HG03060 (cell line): ENCODE data around the gene TMEM200C.
"Not testable (repeated sequence)": the region's sequence is repeated elsewhere in the genome, so short reads cannot be mapped to it uniquely, and the experiment has no call there.

Experiments
- ATAC-seq: cut with Tn5 transposase; IDR thresholded peaks from one replicate; pipeline ENCODE4 v1.9.1; 2021; ENCODE audit warnings: low read depth, moderate number of reproducible peaks; ENCODE audit not compliant: unreplicated experiment

Gene TMEM200C

DNA sequence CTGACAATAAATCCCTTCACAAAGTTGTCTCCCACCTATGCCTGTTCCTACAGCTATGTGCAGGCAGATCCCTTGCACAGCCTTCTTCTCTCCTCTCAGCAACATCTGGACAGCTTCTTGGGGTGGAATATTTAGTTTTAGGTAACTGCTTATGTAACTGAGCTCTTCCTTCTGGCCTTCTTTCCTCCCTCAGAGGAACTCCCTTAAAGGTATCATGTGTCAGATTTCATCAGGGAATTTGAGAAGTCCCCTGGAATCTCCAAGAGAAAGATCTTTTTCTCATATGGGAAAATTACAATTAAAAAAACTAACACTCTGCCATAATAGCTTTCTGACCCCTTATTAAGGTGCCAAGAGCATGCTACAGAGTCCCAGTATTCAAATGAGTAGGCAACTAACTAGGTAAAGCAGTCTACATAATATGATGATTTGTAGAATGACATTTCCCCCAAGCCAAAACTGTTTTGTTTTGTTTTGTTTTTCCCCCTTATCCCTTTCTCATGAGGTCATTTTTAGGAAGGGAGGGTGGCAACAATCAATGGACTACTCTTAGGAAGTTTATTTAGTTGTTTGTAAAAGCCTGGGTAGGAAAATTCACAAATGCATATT is 2.4 kb downstream of the TMEM200C start:
- ATAC-seq: no peak

DNA sequence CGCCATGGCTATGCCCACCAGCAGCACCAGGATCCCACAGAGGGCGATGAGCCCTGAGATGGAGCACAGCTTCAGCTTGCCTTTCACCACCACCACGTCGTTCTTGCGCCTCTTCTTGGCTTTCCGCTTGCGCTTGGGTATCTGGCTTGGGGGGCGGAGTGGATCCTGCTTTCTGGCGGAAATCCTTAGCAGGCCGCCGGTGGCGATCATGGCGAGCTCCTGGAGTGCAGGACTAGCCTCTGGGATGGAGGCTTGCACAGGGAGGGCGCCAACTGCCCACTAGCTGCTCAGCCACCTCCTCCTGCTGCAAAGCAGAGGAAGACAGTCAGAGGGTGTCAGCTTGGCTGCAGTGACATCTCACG is 3.5 kb downstream of the TMEM200C start:
- no peak for ATAC-seq

DNA sequence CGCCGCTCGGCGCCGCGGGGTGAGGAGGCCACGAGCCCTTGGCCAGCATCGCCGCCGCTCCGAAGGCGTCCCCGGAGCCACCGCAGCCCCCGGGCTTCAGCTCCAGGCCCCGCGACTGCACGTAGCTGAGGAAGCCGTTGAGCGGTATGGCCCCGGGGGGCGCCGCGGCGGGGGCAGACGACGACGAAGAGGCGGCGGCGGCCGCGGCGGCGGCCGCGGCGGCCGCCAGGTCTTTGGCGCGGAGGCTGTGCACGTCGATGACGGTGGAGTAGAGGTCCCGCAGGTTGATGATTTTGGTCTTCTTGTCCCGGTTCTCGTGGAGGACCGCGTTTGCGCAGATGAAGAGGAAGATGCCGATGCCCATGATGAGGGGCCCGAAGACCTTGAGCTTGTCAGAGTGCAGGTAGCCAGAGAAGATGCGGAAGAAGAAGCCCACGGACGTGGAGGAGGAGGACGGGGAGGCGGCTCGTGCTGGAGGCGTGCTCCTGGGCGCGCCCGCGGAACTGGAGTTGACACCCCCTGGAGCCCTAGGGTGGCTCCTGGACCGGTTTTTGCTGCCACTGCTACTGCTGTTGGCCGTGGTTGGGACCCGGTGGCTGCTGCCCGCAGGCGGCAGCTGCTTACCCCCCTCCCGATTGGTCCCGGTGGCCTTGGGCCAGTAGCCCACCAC is 4.0 kb downstream of the TMEM200C start:
- ATAC-seq: no peak

DNA sequence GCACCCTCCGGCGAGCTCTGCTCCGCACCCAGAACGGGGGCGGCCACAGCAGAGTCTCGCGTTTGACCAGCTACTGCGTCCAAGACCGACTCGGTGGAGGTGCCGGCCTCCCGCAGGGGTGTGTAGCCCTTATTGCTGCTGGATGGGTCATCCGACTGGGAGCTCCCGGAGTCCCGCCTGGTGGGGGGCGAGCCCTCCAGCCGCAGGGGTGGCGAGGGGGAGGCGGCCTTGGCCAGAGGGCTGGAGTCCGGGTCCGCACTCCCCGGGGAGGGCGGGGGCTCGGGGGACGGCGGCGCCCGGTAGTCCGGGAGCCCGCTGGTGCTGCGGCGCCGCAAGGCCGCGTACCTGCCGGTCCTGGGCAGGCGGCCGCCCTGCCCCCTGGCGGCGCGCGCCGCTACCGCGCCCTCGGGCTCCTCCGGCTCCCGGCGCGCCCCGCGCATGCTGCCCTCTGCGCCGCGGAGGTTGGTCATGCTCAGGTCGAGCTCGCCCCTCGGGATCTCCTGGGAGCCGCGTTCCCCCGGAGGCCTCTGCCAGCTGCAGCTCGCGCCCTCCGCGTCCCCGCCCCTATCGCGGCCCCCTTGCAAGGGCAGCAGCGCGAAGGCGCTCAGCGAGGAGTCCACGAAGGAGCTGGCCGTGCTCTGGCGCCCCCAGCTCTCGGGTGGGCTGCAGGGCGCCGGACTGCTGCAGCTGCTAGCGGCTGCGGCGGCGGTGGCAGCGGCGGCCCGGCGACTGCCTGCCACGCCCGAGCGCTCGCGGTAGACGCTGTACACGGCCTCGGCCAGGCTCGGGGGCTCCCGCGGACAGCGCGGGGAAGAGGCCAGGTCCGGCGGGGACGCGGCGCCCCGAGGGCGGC is 4.8 kb downstream of the TMEM200C start:
- ATAC-seq: no peak

DNA sequence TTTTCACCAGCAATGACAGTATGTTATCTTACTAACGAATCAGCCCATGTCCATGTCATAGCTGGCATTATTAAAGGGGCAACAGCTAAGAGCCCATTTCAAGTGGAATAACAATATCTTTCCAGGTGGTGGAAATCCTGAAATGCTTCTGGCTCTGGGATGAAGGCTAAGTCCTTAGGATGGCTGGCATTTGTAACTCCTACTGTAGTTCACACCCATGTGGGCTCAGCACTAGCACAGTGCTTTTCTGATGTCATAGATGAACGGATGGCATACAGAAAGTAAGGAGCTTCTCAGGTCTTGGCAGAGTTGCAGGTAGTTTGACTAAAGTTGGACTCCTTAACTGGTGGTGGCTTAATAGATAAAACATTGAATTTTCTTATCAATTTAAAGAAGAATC is 10.0 kb downstream of the TMEM200C start:
- no peak for ATAC-seq

DNA sequence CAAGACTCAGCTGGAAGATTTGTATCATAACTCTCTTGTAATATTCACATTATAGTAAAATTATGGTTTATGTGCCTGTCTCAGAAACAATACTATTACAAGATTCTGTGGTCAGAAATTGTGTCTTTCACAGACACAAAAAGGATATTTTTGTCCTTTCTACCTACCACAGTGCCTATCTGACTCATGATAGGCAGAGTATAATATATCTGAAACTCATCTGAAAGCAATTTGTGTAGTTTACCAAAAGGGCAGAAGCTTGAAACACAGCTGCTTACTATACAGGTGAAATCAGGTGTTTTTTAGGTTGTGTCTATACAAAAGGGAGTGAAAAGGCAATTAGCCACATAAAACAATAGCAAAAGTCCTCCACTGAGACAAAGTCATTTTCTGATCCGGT is 10.9 kb downstream of the TMEM200C start:
- no peak for ATAC-seq

DNA sequence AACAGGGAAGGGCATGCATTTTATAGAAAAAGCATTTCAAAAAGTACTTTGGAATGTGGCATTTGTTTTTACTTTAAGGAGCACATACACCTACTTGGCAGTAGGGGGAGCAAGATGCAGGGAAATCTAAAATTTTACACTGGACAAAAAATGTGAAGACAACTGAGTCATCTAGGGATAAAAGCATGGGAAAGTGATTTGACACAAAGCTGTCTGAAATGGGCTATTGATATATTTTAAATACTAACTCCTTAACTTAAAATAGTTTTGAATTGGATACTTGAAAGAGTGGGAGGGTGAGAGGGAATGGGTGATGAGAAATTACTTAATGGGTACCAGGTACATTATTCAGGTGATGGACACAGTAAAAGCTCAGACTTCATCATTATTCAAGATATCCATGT is 15.8 kb downstream of the TMEM200C start:
- ATAC-seq: no peak

DNA sequence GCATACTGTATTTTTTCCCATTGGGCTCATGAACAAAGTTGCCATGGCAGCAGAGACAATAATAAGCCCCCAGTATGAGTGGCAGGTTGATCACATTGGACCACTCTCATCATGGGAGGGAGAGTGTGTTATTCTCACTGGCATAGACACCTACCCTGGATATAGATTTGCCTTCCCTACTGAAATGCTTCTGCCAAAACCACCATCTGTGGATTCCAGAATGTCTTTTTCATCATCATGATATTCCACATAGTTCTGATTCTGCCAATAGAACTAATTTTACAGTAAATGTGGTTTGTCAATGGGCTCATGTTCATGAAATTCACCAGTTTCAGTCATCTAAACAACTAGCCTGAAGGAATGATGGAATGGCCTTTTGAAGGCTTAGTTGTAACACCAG is 18.4 kb downstream of the TMEM200C start:
- ATAC-seq: no peak

DNA sequence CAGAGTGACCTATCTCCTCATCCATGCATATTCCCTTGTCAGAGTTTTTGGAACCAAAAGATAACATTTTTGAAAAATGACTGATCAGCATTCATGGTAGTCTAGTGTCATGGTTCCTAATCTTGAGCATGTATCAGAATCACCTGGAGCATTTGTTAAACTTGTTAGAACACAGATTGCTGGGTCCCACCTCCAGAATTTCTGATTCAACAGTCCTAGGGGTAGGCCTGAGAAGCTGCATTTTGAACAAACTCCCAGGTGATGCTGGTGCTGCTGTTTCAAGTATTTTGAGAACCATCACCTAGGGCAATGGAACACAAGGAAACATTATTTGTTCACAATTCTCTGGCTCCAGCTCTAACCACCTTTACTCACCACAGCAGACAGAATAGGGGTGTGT is 21.0 kb downstream of the TMEM200C start:
- no peak for ATAC-seq

DNA sequence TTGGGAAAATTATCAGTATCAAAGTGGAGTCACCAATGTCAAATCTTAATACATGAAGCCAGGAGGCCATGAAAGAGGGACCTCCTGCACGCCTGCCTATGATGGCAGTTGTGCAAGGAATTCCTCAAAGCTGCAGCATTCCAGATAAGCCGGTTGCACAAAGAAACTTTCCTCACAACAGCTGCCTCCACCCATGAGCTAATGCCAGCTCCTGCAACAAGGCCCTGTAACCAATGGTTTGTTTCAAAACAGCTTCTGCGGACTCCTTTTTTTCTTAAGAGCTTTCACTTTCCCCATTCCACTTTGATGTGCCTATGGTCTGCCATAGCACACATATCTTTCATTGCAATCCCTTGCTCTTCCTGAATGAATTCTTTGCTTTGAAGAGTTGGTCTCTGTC is 22.4 kb downstream of the TMEM200C start:
- no peak for ATAC-seq

DNA sequence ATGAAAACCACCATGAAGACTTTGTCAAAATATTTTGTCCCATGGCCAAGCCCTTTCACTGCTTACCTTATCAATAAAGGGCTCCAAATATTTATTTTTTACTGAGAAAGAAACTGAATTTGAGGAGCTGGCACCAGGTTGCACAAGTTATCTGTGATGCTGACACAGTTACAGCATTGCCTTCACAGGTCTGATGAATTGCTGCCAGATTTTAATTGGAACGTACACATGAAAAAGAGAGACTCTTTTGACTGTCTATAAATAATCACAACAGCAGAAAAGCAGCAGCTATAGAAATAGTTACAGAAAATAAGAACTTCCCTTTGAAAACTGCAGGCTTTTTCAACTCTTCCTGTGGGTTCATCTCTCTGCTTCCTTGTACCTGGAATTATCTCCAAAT is 23.9 kb downstream of the TMEM200C start:
- ATAC-seq: no peak

DNA sequence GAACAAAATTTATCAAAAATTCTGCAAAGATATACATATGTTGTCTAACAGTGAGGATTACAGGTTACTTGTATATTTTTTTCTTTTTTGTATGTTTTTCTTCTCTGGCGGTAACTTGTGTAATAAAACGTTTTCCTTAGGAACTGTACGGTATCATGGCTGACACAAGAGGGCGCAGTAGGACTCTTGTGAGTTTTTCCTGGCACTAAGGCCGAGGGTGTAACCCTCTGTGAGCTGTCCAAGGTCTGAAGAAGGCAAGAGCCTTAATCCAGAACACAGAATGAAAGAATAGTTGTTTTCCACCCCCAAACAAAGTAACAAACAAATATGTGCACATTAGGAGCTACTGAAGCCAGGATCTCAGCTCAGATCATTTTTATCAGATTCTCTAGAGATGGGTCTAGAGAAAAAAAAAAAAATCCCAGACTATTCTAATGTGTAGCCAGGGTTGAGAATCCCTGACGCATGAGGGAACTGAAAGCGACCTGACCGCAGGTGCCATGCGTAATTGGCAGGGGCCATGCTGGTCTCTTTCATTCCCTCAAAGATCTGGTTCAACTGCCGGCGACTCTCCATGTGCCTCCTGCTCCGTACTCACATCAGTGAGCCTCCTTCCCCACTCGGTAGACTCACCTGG is 27.0 kb downstream of the TMEM200C start:
- ATAC-seq: peak; percentile 83

DNA sequence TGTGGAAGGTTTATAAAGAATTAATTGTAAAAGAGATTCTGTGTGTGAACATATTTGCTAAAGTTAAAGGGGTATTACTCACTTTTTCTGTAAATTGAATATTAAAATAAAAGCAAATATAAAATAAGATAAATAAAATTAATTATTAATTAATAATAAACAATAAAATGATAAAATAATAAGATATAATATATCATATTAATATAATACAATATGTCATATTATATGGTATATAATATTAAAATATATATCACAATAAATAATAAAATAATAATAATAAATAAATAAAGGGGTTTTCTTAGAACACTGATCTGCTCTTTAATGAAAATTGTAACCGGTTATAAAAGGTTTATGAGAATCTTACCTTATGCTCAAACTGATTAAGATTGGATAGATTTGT is 29.8 kb downstream of the TMEM200C start:
- ATAC-seq: no peak

DNA sequence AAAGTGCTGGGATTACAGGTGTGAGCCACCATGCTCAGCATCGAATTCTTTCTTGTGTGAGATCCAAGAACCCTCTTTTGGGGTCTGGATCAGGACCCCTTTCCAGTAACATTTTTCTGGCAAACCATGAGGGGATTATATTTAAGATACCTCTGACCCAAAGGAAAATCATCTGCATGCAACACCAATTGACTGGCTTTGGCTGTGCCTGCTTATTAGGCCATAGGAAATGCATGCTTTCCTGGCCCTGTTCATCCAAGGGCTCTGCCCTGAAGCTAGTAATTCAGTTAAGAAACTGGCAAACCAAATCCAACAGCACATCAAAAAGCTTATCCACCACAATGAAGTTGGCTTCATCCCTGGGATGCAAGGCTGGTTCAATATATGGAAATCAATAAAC is 33.2 kb downstream of the TMEM200C start:
- not testable (repeated sequence) for ATAC-seq

DNA sequence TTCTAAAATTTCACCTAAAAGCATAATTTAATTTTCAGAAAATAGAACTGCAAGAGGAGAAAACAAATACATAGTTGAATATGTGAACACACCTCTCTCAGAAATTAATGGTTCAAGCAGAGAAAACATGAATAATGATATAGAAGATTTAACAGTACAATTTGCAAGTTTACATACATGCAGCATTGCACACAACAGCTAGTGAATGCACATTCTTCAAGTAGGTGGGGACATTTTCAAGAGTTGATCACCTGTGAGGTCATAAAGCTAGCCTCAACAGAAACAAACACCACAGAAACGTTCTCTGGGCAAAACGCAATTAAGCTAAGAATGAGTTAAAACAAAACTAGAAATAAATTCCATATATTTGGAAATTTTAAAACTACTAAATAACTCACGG is 38.1 kb downstream of the TMEM200C start:
- no peak for ATAC-seq

DNA sequence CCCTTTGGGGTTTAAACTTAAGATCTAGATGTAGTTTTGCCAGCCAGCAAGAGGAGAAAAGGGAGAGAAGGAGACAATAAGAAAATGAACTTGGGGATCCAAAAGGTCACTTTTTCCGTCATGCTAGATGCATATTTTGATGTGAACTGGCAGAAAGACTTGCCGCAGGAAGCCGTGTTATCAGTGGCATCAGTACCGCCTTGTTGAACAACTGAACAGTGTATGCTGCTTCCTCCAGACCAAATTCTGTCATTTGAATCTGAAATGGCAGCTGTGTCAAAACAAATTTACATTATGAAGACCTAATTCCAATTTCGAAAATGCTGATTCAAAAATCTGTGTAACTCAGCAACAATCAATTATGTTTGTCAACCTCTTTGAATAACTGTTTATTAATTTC is 42.1 kb downstream of the TMEM200C start:
- ATAC-seq: no peak

DNA sequence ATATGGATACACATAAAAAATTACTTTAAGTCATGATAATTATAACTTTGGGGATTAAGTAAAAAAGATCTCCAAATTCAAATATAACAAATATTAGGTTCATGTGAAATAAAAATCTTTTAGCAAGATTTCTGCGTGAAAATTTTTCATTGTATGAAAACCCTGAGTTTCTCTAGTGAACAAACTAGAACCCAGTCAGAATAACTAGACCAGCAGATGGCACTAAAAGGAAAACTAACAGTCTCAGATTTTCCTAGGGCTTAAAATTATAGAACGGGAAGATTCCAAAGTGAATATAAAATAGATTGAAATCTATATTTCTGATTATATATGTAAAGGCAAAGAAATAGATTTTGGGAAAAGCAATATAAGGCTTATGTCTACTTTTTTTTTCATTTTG is 43.3 kb downstream of the TMEM200C start:
- ATAC-seq: no peak

DNA sequence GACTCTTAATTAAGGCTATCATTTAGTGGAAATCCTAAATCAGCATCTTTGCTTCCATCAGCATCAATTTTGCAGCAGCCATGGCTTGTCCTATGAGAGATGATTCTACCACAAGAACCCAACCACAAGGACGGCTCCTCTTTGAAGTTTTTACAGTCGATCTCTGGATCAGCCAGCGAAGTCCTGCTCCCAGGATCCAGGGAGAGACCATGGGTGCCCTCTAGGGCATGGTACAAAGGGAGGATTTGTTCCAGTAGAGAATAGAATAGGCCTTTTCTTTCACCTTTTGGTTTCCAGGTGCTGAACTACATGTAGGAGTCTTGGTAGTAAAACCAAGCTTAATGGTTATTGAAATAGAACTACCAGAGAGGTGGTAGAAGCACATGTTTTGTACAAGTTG is 52.7 kb downstream of the TMEM200C start:
- no peak for ATAC-seq

DNA sequence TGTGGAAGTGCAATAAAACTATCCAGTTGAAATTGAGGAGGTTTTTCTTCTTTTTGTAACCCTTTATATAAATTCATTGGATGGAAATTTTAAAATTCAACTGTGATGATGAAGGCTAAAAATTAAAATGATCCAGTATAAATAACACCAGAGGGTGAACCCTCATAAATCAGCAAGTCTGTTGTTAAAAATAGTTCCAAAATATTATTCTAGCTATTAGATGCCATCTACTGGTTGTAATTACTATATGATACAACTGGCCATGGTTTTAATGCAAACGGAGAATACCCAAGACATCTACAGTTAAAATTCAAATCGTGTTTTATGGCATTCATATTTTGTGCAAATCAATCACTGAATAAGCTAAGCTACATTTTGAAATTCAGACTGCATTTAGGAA is 53.8 kb downstream of the TMEM200C start:
- no peak for ATAC-seq

DNA sequence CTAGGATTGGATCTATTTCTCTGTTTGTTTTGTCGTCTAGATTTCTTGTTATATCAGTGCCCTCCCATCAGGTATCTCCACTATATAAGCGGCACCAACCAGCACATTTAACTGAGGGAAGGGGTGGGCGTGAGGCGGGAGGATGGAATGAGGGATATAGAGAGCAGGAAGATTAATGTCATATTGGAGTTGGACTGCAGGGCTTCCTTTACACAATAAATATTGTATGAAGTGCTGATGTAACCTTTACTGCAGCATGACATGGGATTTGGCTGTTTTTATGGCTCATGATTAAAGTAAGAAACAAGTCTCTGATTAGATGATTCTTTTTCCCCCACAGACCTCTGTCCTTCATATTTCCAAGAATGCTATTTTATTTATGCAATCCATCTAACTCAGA is 54.8 kb downstream of the TMEM200C start:
- ATAC-seq: no peak

DNA sequence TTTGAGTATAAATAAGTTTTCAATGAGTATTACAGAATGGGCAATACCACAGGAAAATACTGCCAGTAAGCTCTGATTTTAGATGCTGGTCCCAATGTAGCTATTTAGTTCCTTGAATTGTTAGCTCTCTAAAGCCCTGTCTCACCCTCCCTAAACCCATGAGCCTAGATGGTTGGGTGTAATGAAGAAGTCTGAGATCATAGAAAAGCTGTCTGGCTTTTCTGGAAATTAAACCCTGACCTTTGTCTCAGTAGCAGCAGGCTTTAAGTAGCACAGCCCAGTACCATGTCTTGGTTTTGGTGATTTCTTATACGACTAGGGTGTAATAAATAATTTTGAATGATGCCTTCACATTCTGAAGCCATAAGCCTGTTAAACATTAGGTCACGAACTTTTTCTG is 55.3 kb downstream of the TMEM200C start:
- ATAC-seq: no peak
